ENCODE data around the gene SH3GLB1.
A peak's percentile ranks its signal among the peaks of the same experiment; 100 is the strongest.

The SH3GLB1 gene

GRCh38 chr1:86739648-86740509 lies 35.5 kb downstream of the SH3GLB1 start:
- peak; percentile 30 for DNase-seq

GRCh38 chr1:86741947-86742572 lies 37.7 kb downstream of the SH3GLB1 start:
- no peak for DNase-seq

GRCh38 chr1:86747304-86747703 lies 42.9 kb downstream of the SH3GLB1 start:
- DNase-seq: no peak

- DNase-seq: no peak
Measured at GRCh38 chr1:86748622-86749373, 44.4 kb downstream of the SH3GLB1 start.

GRCh38 chr1:86750076-86750475 lies 45.7 kb downstream of the SH3GLB1 start:
- DNase-seq: no peak

- DNase-seq: peak; percentile 44
Measured at GRCh38 chr1:86750530-86750929, 46.2 kb downstream of the SH3GLB1 start.

GRCh38 chr1:86751923-86752322 lies 47.5 kb downstream of the SH3GLB1 start:
- peak; percentile 17 for DNase-seq

- peak; percentile 24 for DNase-seq
Measured at GRCh38 chr1:86753700-86754099, 49.3 kb downstream of the SH3GLB1 start.

- no peak for DNase-seq
Measured at GRCh38 chr1:86754265-86754974, 50.0 kb downstream of the SH3GLB1 start.

- no peak for DNase-seq
Measured at GRCh38 chr1:86756062-86756406, 51.7 kb downstream of the SH3GLB1 start.

- peak; percentile 89 for DNase-seq
Measured at GRCh38 chr1:86757272-86757984, 53.1 kb downstream of the SH3GLB1 start.

- peak; percentile 66 for DNase-seq
Measured at GRCh38 chr1:86758570-86758969, 54.2 kb downstream of the SH3GLB1 start.

GRCh38 chr1:86760199-86760598 lies 55.8 kb downstream of the SH3GLB1 start:
- DNase-seq: no peak

GRCh38 chr1:86762336-86762735 lies 58.0 kb downstream of the SH3GLB1 start:
- DNase-seq: no peak

GRCh38 chr1:86764523-86764922 lies 60.1 kb downstream of the SH3GLB1 start:
- no peak for DNase-seq

GRCh38 chr1:86765073-86765472 lies 60.7 kb downstream of the SH3GLB1 start:
- peak; percentile 95 for DNase-seq

- no peak for DNase-seq
Measured at GRCh38 chr1:86765674-86766073, 61.3 kb downstream of the SH3GLB1 start.

GRCh38 chr1:86768554-86768953 lies 64.2 kb downstream of the SH3GLB1 start:
- no peak for DNase-seq

- no peak for DNase-seq
Measured at GRCh38 chr1:86769065-86769464, 64.7 kb downstream of the SH3GLB1 start.

- DNase-seq: peak; percentile 70
Measured at GRCh38 chr1:86773341-86774288, 69.2 kb downstream of the SH3GLB1 start.
